Stomach (tissue), 9 donors: ENCODE results near the gene SCNN1B. TPM values are rescaled to one million over a fixed set of nuclear protein-coding genes. Genes with fewer than 3 reads are reported as not detected.

ENCODE experiments used
- DNase-seq, 2 donors: peaks; one replicate each; pipeline versions ENCODE4 v3.0.0 to v3.0.0-alpha.2; 2013 to 2019
- H3K27ac ChIP-seq, 5 donors: fragments of 200-600 bp in 4 of 5; sonication (generic) in 4 of 5; one replicate each; pipeline ENCODE4 v1.5.1; 2013 to 2019; ENCODE audit warnings: mild to moderate bottlenecking in 1 of 5, moderate library complexity in 1 of 5
- H3K27me3 ChIP-seq, 3 donors: fragments of 200-600 bp; sonication (generic); one replicate each; pipeline ENCODE4 v1.5.1; 2017 to 2019; ENCODE audit warnings: mixed run types in 1 of 3
- H3K36me3 ChIP-seq, 4 donors: fragments of 200-600 bp; sonication (generic); 1 replicate in 3 of 4; 2 replicates in 1 of 4; pipeline ENCODE4 v1.5.1; 2016 to 2019
- H3K4me1 ChIP-seq, 4 donors: fragments of 200-600 bp; sonication (generic); one replicate each; pipeline ENCODE4 v1.5.1; 2016 to 2019
- H3K4me3 ChIP-seq, 4 donors: fragments of 200-600 bp; sonication (generic) in 3 of 4; one replicate each; pipeline ENCODE4 v1.5.1; 2016 to 2019; ENCODE audit warnings: mild to moderate bottlenecking in 1 of 4
- H3K9me3 ChIP-seq, 4 donors: fragments of 200-600 bp; sonication (generic); one replicate each; pipeline ENCODE4 v1.5.1; 2016 to 2019
- CTCF ChIP-seq, 7 experiments: fragments of 450-650 bp in 4 of 7; fragments of 200-600 bp in 3 of 7; sonication (generic) in 3 of 7; IDR thresholded peaks; one replicate each; pipeline ENCODE4 v1.5.1; 2016 to 2019; ENCODE audit warnings: antibody characterized with exemption in 7 of 7, control low read depth in 2 of 7, mild to moderate bottlenecking in 1 of 7
- EP300 ChIP-seq: sonication (generic); formaldehyde crosslinking; IDR thresholded peaks from one replicate; pipeline ENCODE4 v1.6.1; 2017; ENCODE audit warnings: antibody characterized with exemption
- POLR2A ChIP-seq, 4 donors: fragments of 450-650 bp; IDR thresholded peaks; one replicate each; pipeline ENCODE4 v1.6.1; 2016; ENCODE audit warnings: antibody characterized with exemption in 4 of 4, control low read depth in 2 of 4, mild to moderate bottlenecking in 1 of 4, moderate library complexity in 1 of 4
- POLR2AphosphoS5 ChIP-seq, 3 donors: sonication (generic); formaldehyde crosslinking; IDR thresholded peaks; one replicate each; pipeline ENCODE4 v1.6.1; 2016; ENCODE audit warnings: antibody characterized with exemption in 3 of 3
- WGBS, 5 donors: extraction: QIAGEN DNeasy Blood & Tissue Kit in 3 of 5; methylation state at CpG; one replicate each; pipeline versions ENCODE4 v1.1.5 to v1.1.7; 2013 to 2018; 5-methylcytosine and 5-hydroxymethylcytosine counted together
- intact Hi-C: fragments of 100-400 bp; cut with DNase I; formaldehyde crosslinking; loops from one replicate; pipeline ENCODE4 v1.15.1; 2023; ENCODE audit warnings: low total_unique reads
- polyA plus RNA-seq, 3 donors: library from polyadenylated mRNA; stranded (reverse); fragments of 200-250 nt; gene quantifications; one replicate each; pipeline ENCODE4 v1.2.3, GENCODE V29; 2013
- total RNA-seq, 5 donors: library from RNA; depleted of rRNA; stranded (reverse); fragments of >200 nt; gene quantifications; one replicate each; pipeline versions ENCODE4 v1.1.0 to v1.2.3, GENCODE V29; 2014 to 2016
- donor health status: healthy with polysubstance abuse.
- donor health status: Bipolar disorder and iron deficiency.
- donor health status: healthy.

Gene SCNN1B
- total and polyA plus RNA-seq, 8 donors = 4.1 to 97.3 (median 21.8) TPM

GRCh38 chr16:23428351-23428750 lies 126.2 kb downstream of the SCNN1B start:
- no peak overlapping the region for H3K4me3 ChIP-seq
- intact Hi-C loops = no loop called here
- WGBS, 5 donors = 64 to 78% (median 67%) methylated on average over 2 of the region's 2 CpGs

More at GRCh38 chr16:23428351-23428750, 126.2 kb downstream of the SCNN1B start:
- no peaks in the 10 kb centered on the region for H3K9me3 ChIP-seq
- H3K27ac ChIP-seq = no peak overlapping the region
- TF ChIP-seq EP300 = no peak
- no peak for TF ChIP-seq POLR2AphosphoS5 (IDR thresholded peaks at IDR 0.05)
- no peak for TF ChIP-seq POLR2A (IDR thresholded peaks at IDR 0.05)
- no peak for TF ChIP-seq CTCF (IDR thresholded peaks at IDR 0.05)
- no peaks in the 10 kb centered on the region for H3K27me3 ChIP-seq
- H3K4me1 ChIP-seq = peaks cover 14 to 20% (median 17%) of the 10 kb centered on the region in 4 donors
- no peak for DNase-seq
- peaks cover 16 to 73% (median 62%) of the 10 kb centered on the region in 4 donors for H3K36me3 ChIP-seq

Other genes starting within 250 kb of the SCNN1B start
- gene USP31, start 152.8 kb upstream of the SCNN1B start, total RNA-seq = 10 to 100 TPM in 2 of 5 donors, 1 to 10 TPM in 3; 3.5 to 18.5 (median 9.9) TPM
- 1 to 10 TPM; 1.7 to 2.8 (median 2.5) TPM for gene USP31, start 152.8 kb upstream of the SCNN1B start, polyA plus RNA-seq
- 10 to 100 TPM in 3 of 5 donors, 1 to 10 TPM in 2; 3.2 to 20.4 (median 11.3) TPM for gene SCNN1G, start 119.6 kb upstream of the SCNN1B start, total RNA-seq
- gene SCNN1G, start 119.6 kb upstream of the SCNN1B start, polyA plus RNA-seq = 1 to 10 TPM; 3.0 to 8.4 (median 3.9) TPM
- 10 to 100 TPM; 17.4 to 80.5 (median 30.4) TPM for gene COG7, start 150.9 kb downstream of the SCNN1B start, total RNA-seq
- 10 to 100 TPM; 11.0 to 25.7 (median 20.2) TPM for gene COG7, start 150.9 kb downstream of the SCNN1B start, polyA plus RNA-seq
- 10 to 100 TPM; 22.0 to 62.5 (median 48.8) TPM for gene GGA2, start 208.2 kb downstream of the SCNN1B start, total RNA-seq
- 10 to 100 TPM; 17.6 to 28.9 (median 19.7) TPM for gene GGA2, start 208.2 kb downstream of the SCNN1B start, polyA plus RNA-seq